ENCODE measurements around the gene CADPS.

The CADPS gene

GRCh38 chr3:62632510-62633294, 242.5 kb downstream of the CADPS start:
- DNase-seq (ENCODE audit: low read depth), result no peak

GRCh38 chr3:62631488-62631887, 243.7 kb downstream of the CADPS start:
- DNase-seq (ENCODE audit: low read depth), result no peak

- no peak for DNase-seq (ENCODE audit: low read depth)
These were observed 244.6 kb downstream of the CADPS start for GRCh38 chr3:62630664-62631063.

- no peak for DNase-seq (ENCODE audit: low read depth)
These were observed 249.9 kb downstream of the CADPS start for GRCh38 chr3:62625268-62625667.

- no peak for DNase-seq (ENCODE audit: low read depth)
These were observed 251.0 kb downstream of the CADPS start for GRCh38 chr3:62624185-62624584.

GRCh38 chr3:62622553-62623174, 252.6 kb downstream of the CADPS start:
- no peak for DNase-seq (ENCODE audit: low read depth)

GRCh38 chr3:62621925-62622324, 253.3 kb downstream of the CADPS start:
- no peak for DNase-seq (ENCODE audit: low read depth)

GRCh38 chr3:62621176-62621575, 254.0 kb downstream of the CADPS start:
- DNase-seq (ENCODE audit: low read depth), result no peak

- DNase-seq (ENCODE audit: low read depth), result no peak
These were observed 259.9 kb downstream of the CADPS start for GRCh38 chr3:62615258-62615849.

GRCh38 chr3:62614527-62614926, 260.7 kb downstream of the CADPS start:
- no peak for DNase-seq (ENCODE audit: low read depth)

GRCh38 chr3:62611541-62612240, 263.5 kb downstream of the CADPS start:
- DNase-seq (ENCODE audit: low read depth), result no peak

- DNase-seq (ENCODE audit: low read depth), result no peak
These were observed 267.8 kb downstream of the CADPS start for GRCh38 chr3:62607287-62608029.

- no peak for DNase-seq (ENCODE audit: low read depth)
These were observed 269.7 kb downstream of the CADPS start for GRCh38 chr3:62605413-62606068.

- DNase-seq (ENCODE audit: low read depth), result no peak
These were observed 270.4 kb downstream of the CADPS start for GRCh38 chr3:62604751-62605351.

- no peak for DNase-seq (ENCODE audit: low read depth)
These were observed 270.9 kb downstream of the CADPS start for GRCh38 chr3:62604298-62604697.

GRCh38 chr3:62602987-62603386, 272.2 kb downstream of the CADPS start:
- no peak for DNase-seq (ENCODE audit: low read depth)

GRCh38 chr3:62602129-62602770, 273.0 kb downstream of the CADPS start:
- no peak for DNase-seq (ENCODE audit: low read depth)

GRCh38 chr3:62601238-62602070, 273.8 kb downstream of the CADPS start:
- DNase-seq (ENCODE audit: low read depth), result no peak

GRCh38 chr3:62600033-62600432, 275.2 kb downstream of the CADPS start:
- DNase-seq (ENCODE audit: low read depth), result no peak

GRCh38 chr3:62597491-62597890, 277.7 kb downstream of the CADPS start:
- DNase-seq (ENCODE audit: low read depth), result no peak

All from activated T-helper 9 cell treated with anti-CD3 and anti-CD28 coated beads, Interleukin-2, amount 50 U/mL, for 16 hours (primary cell).